ENCODE results near the gene PTPRH. TPM values are rescaled to one million over a fixed set of nuclear protein-coding genes. Genes with fewer than 3 reads are reported as not detected.

PTPRH gene
- total and polyA plus RNA-seq, 9 of the 15 experiments (the other 6 are each of a cell fraction or from before 2014, with no cell fraction given): 0.87 to 34.3 (median 22.7) TPM

- TF ChIP-seq E2F3 (CRISPR knock-in tag; IDR thresholded peaks at IDR 0.05) (no peak), ZNF347 (CRISPR knock-in tag; IDR thresholded peaks at IDR 0.05; ENCODE audit: low read depth) (no peak), ZBTB49 (CRISPR knock-in tag; IDR thresholded peaks at IDR 0.05; ENCODE audit: borderline replicate concordance) (no peak), CHD1 (IDR thresholded peaks at IDR 0.05; ENCODE audit: low read length) (no peak), SP2 (IDR thresholded peaks at IDR 0.05; ENCODE audit: extremely low read depth, low read depth, low read length, poor library complexity, severe bottlenecking) (no peak), ZBTB33 (CRISPR knock-in tag; IDR thresholded peaks at IDR 0.05) (no peak), NR4A1 (CRISPR knock-in tag; IDR thresholded peaks at IDR 0.05) (no peak), NR4A1 (tag; IDR thresholded peaks at IDR 0.05) (no peak), GATAD2B (IDR thresholded peaks at IDR 0.05; ENCODE audit: borderline replicate concordance) (no peak), SLC30A9 (CRISPR knock-in tag; IDR thresholded peaks at IDR 0.05) (no peak), NR2C2 (CRISPR knock-in tag; IDR thresholded peaks at IDR 0.05) (no peak), NR2C2 (tag; IDR thresholded peaks at IDR 0.05) (no peak), THAP7 (CRISPR knock-in tag; IDR thresholded peaks at IDR 0.05) (no peak), PCBP1 (IDR thresholded peaks at IDR 0.05; ENCODE audit: low read depth, low read length, poor library complexity, severe bottlenecking) (no peak), ZNF445 (CRISPR knock-in tag; IDR thresholded peaks at IDR 0.05; ENCODE audit: low read depth) (no peak), ZNF316 (IDR thresholded peaks at IDR 0.05) (peak; percentile 33; the same call in 1 of the 2 replicates), MAFG (tag; conservative IDR thresholded peaks at IDR 0.05) (no peak)
- TF ChIP-seq, protein P1, sequence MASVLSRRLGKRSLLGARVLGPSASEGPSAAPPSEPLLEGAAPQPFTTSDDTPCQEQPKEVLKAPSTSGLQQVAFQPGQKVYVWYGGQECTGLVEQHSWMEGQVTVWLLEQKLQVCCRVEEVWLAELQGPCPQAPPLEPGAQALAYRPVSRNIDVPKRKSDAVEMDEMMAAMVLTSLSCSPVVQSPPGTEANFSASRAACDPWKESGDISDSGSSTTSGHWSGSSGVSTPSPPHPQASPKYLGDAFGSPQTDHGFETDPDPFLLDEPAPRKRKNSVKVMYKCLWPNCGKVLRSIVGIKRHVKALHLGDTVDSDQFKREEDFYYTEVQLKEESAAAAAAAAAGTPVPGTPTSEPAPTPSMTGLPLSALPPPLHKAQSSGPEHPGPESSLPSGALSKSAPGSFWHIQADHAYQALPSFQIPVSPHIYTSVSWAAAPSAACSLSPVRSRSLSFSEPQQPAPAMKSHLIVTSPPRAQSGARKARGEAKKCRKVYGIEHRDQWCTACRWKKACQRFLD (CRISPR knock-in tag; IDR thresholded peaks at IDR 0.05): no peak
- TF ChIP-seq, protein P2, sequence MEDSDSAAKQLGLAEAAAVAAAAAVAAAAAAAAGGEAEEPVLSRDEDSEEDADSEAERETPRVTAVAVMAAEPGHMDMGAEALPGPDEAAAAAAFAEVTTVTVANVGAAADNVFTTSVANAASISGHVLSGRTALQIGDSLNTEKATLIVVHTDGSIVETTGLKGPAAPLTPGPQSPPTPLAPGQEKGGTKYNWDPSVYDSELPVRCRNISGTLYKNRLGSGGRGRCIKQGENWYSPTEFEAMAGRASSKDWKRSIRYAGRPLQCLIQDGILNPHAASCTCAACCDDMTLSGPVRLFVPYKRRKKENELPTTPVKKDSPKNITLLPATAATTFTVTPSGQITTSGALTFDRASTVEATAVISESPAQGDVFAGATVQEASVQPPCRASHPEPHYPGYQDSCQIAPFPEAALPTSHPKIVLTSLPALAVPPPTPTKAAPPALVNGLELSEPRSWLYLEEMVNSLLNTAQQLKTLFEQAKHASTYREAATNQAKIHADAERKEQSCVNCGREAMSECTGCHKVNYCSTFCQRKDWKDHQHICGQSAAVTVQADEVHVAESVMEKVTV (CRISPR knock-in tag; IDR thresholded peaks at IDR 0.05): no peak
- TF ChIP-seq, protein P3, sequence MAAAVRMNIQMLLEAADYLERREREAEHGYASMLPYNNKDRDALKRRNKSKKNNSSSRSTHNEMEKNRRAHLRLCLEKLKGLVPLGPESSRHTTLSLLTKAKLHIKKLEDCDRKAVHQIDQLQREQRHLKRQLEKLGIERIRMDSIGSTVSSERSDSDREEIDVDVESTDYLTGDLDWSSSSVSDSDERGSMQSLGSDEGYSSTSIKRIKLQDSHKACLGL (CRISPR knock-in tag; IDR thresholded peaks at IDR 0.05; ENCODE audit: borderline replicate concordance, poor library complexity, severe bottlenecking): no peak
Measured at GRCh38 chr19:55146705-55147273, 62.5 kb downstream of the PTPRH start (continued).

All from K562 (cell line).